IMR-90 (cell line): ENCODE data around the gene RNF40. TPM values are rescaled to one million over a fixed set of nuclear protein-coding genes. Genes with fewer than 3 reads are reported as not detected.

Source experiments
- ATAC-seq: fragments of 200-7000 bp; cut with Tn5 transposase; 2 replicates; pipeline ENCODE4 v1.9.1; 2020; ENCODE audit warnings: low read depth, mild to moderate bottlenecking, moderate library complexity
- BruUV-seq: library from RNA; stranded (reverse); fragments of 400-500 nt; replicated peaks from 2 replicates; lab custom pipeline; 2021; lab: Mats Ljungman, UMichigan
- CTCF ChIA-PET: fragments of 300-600 bp; formaldehyde crosslinking; extraction: SDS; loops from one replicate; lab custom pipeline; 2021; ENCODE audit warnings: antibody characterized with exemption; lab: Yijun Ruan, JAX
- POLR2A ChIA-PET: fragments of 300-600 bp; sonication (Branson Sonifier 250); formaldehyde crosslinking; loops from one replicate; lab custom pipeline; 2022; ENCODE audit warnings: antibody characterized with exemption; ENCODE audit not compliant: unreplicated experiment; lab: Charles Lee
- DNase-seq: peaks from one replicate; pipeline ENCODE4 v3.0.0; 2013
- H2AFZ ChIP-seq: replicated peaks from 2 replicates; pipeline ENCODE3; 2013; ENCODE audit warnings: low read length, mild to moderate bottlenecking; ENCODE audit not compliant: poor library complexity
- H2AK5ac ChIP-seq: 2 replicates; pipeline ENCODE4 v1.6.1; 2013; ENCODE audit warnings: low read depth, low read length, inconsistent platforms
- H2AK9ac ChIP-seq: replicated peaks from 2 replicates; pipeline ENCODE3; 2013; ENCODE audit warnings: mild to moderate bottlenecking, low read depth, low read length, moderate library complexity; ENCODE audit not compliant: poor library complexity
- H2BK120ac ChIP-seq: 2 replicates; pipeline ENCODE4 v1.6.1; 2013; ENCODE audit warnings: low read depth, low read length, inconsistent platforms
- H2BK15ac ChIP-seq: 3 replicates; pipeline ENCODE4 v1.6.1; 2013; ENCODE audit warnings: low read depth, low read length, inconsistent platforms
- H2BK20ac ChIP-seq: 2 replicates; pipeline ENCODE4 v1.6.1; 2013; ENCODE audit warnings: low read depth, mild to moderate bottlenecking, inconsistent platforms, low read length, moderate library complexity
- H2BK5ac ChIP-seq: 2 replicates; pipeline ENCODE4 v1.6.1; 2013; ENCODE audit warnings: mild to moderate bottlenecking, low read depth, low read length, inconsistent platforms; ENCODE audit not compliant: poor library complexity, severe bottlenecking
- H3K14ac ChIP-seq: replicated peaks from 2 replicates; pipeline ENCODE4 v1.6.1; 2013; ENCODE audit warnings: low read depth, low read length, inconsistent platforms
- H3K18ac ChIP-seq: 2 replicates; pipeline ENCODE4 v1.6.1; 2013; ENCODE audit warnings: low read depth, low read length, control low read depth
- H3K23ac ChIP-seq: 2 replicates; pipeline ENCODE4 v1.6.1; 2013; ENCODE audit warnings: low read depth, low read length, inconsistent platforms
- H3K27ac ChIP-seq: 2 replicates; pipeline ENCODE4 v1.5.1; 2013; ENCODE audit warnings: mild to moderate bottlenecking, control low read depth, low read length; ENCODE audit not compliant: insufficient read depth
- H3K27me3 ChIP-seq: 2 replicates; pipeline ENCODE4 v1.6.1; 2013; ENCODE audit warnings: low read length; ENCODE audit not compliant: control insufficient read depth, insufficient read depth
- H3K36me3 ChIP-seq: 2 replicates; pipeline ENCODE4 v1.6.1; 2013; ENCODE audit warnings: low read length, mixed read lengths; ENCODE audit not compliant: control insufficient read depth, insufficient read depth
- H3K4ac ChIP-seq: 2 replicates; pipeline ENCODE4 v1.6.1; 2013; ENCODE audit warnings: low read depth, low read length, inconsistent platforms
- H3K4me1 ChIP-seq: 2 replicates; pipeline ENCODE4 v1.6.1; 2013; ENCODE audit warnings: low read length, mixed read lengths; ENCODE audit not compliant: control insufficient read depth, insufficient read depth
- H3K4me2 ChIP-seq: 2 replicates; pipeline ENCODE4 v1.6.1; 2013; ENCODE audit warnings: low read depth, mild to moderate bottlenecking, control low read depth, low read length, moderate library complexity
- H3K4me3 ChIP-seq: 2 replicates; pipeline ENCODE4 v1.5.1; 2013; ENCODE audit warnings: low read depth, mild to moderate bottlenecking, control low read depth, low read length, moderate library complexity; ENCODE audit not compliant: insufficient read depth
- H3K56ac ChIP-seq: 2 replicates; pipeline ENCODE4 v1.6.1; 2013; ENCODE audit warnings: low read length, inconsistent platforms; ENCODE audit not compliant: insufficient read depth; ENCODE audit errors: extremely low read depth
- H3K79me1 ChIP-seq, 2 experiments: 2 replicates each; pipeline ENCODE4 v1.6.1; 2013; ENCODE audit warnings: low read length in 2 of 2, inconsistent platforms in 1 of 2, low read depth in 1 of 2
- H3K9ac ChIP-seq: 2 replicates; pipeline ENCODE4 v1.6.1; 2013; ENCODE audit warnings: low read depth, low read length, control low read depth
- H3K9me1 ChIP-seq: 2 replicates; pipeline ENCODE4 v1.6.1; 2013; ENCODE audit warnings: low read length, inconsistent platforms; ENCODE audit not compliant: insufficient read depth
- H3K9me3 ChIP-seq: 2 replicates; pipeline ENCODE4 v1.6.1; 2013; ENCODE audit warnings: low read length; ENCODE audit not compliant: control insufficient read depth, insufficient read depth
- H4K20me1 ChIP-seq: 2 replicates; pipeline ENCODE4 v1.6.1; 2013; ENCODE audit warnings: low read length, inconsistent platforms; ENCODE audit not compliant: insufficient read depth
- H4K5ac ChIP-seq: 2 replicates; pipeline ENCODE4 v1.6.1; 2013; ENCODE audit warnings: mild to moderate bottlenecking, low read depth, low read length, control low read depth
- H4K8ac ChIP-seq, 2 experiments: 2 replicates each; pipeline ENCODE4 v1.6.1; 2013; ENCODE audit warnings: low read depth in 2 of 2, low read length in 2 of 2, control low read depth in 1 of 2, inconsistent platforms in 1 of 2
- H4K91ac ChIP-seq: 2 replicates; pipeline ENCODE4 v1.6.1; 2013; ENCODE audit warnings: low read depth, low read length, inconsistent platforms; ENCODE audit not compliant: insufficient read depth
- BHLHE40 ChIP-seq: fragments of 150-350 bp; IDR thresholded peaks from 2 replicates; pipeline ENCODE4 v1.6.1; 2016; ENCODE audit warnings: mild to moderate bottlenecking, low read depth, low read length
- CEBPB ChIP-seq: IDR thresholded peaks from 2 replicates; pipeline ENCODE4 v1.6.1; 2012; ENCODE audit warnings: low read depth, low read length, improper control_type of control experiment
- CHD1 ChIP-seq: IDR thresholded peaks from 2 replicates; pipeline ENCODE4 v1.6.1; 2012; ENCODE audit warnings: low read depth, low read length, improper control_type of control experiment
- FOS ChIP-seq: fragments of 150-350 bp; IDR thresholded peaks from 2 replicates; pipeline ENCODE4 v1.6.1; 2016; ENCODE audit warnings: low read depth, low read length
- MAFK ChIP-seq: IDR thresholded peaks from 2 replicates; pipeline ENCODE4 v1.6.1; 2012; ENCODE audit warnings: low read depth, low read length, improper control_type of control experiment
- MAZ ChIP-seq: IDR thresholded peaks from 2 replicates; pipeline ENCODE4 v1.6.1; 2012; ENCODE audit warnings: low read depth, mild to moderate bottlenecking, low read length, improper control_type of control experiment, moderate library complexity, borderline replicate concordance
- MXI1 ChIP-seq: IDR thresholded peaks from 2 replicates; pipeline ENCODE4 v1.6.1; 2012; ENCODE audit warnings: low read depth, mild to moderate bottlenecking, low read length, moderate library complexity, borderline replicate concordance
- NFE2L2 ChIP-seq: fragments of 150-350 bp; IDR thresholded peaks from 2 replicates; pipeline ENCODE4 v1.6.1; 2016; ENCODE audit warnings: low read depth, mild to moderate bottlenecking, low read length
- POLR2A ChIP-seq: IDR thresholded peaks from 2 replicates; pipeline ENCODE4 v1.6.1; 2012; ENCODE audit warnings: mild to moderate bottlenecking, low read depth, low read length
- RCOR1 ChIP-seq: IDR thresholded peaks from 2 replicates; pipeline ENCODE4 v1.6.1; 2012; ENCODE audit warnings: mild to moderate bottlenecking, low read length, improper control_type of control experiment; ENCODE audit not compliant: insufficient replicate concordance
- RFX5 ChIP-seq: IDR thresholded peaks from 2 replicates; pipeline ENCODE4 v1.8.0; 2012; ENCODE audit warnings: low read depth, mild to moderate bottlenecking, low read length, moderate library complexity
- USF2 ChIP-seq: fragments of 150-350 bp; IDR thresholded peaks from 2 replicates; pipeline ENCODE4 v1.6.1; 2017; ENCODE audit warnings: mild to moderate bottlenecking, antibody characterized with exemption, low read length, low read depth
- WGBS, 2 experiments: methylation state at CpG; one replicate each; pipeline versions ENCODE4 v1.1.5 to v1.1.7; 2013; ENCODE audit warnings: missing lambda C conversion rate in 2 of 2; ENCODE audit not compliant: insufficient read length in 1 of 2; ENCODE audit errors: extremely low coverage in 2 of 2; 5-methylcytosine and 5-hydroxymethylcytosine counted together
- dilution Hi-C: fragments of 300-500 bp; cut with HindIII; formaldehyde crosslinking; loops from one replicate; pipeline ENCODE4 v1.14.3; 2018; ENCODE audit warnings: low sequenced_read_pairs; ENCODE audit not compliant: unreplicated experiment
- in situ Hi-C: fragments of 300-500 bp; cut with MboI; formaldehyde crosslinking; loops from 3 replicates; pipeline ENCODE4 v1.14.3; 2019; ENCODE audit warnings: low sequenced_read_pairs, inconsistent platforms, mixed read lengths
- intact Hi-C: fragments of 100-400 bp; cut with micrococcal nuclease; formaldehyde crosslinking; loops from 2 replicates; pipeline ENCODE4 v1.10.0; 2022
- polyA plus RNA-seq, 3 experiments: library from polyadenylated mRNA; depleted of rRNA; stranded (reverse); fragments of >200 nt; gene quantifications; 2 replicates each; pipeline ENCODE4 v1.2.3, GENCODE V29; 2012; ENCODE audit warnings: low replicate concordance in 1 of 3
- total RNA-seq: library from RNA; depleted of rRNA; stranded (reverse); fragments of >200 nt; gene quantifications from 2 replicates; pipeline ENCODE4 v1.2.3, GENCODE V29; 2012
- TF ChIP-seq, protein P1 (sequence below): conservative IDR thresholded peaks from 2 replicates; pipeline ENCODE4 v1.5.1; 2012; ENCODE audit warnings: mild to moderate bottlenecking, low read depth, low read length, improper control_type of control experiment

Gene RNF40
- total and polyA plus RNA-seq, 2 of the 4 experiments (the other 2 are of a cell fraction) = 46.7 to 72.4 TPM

DNA sequence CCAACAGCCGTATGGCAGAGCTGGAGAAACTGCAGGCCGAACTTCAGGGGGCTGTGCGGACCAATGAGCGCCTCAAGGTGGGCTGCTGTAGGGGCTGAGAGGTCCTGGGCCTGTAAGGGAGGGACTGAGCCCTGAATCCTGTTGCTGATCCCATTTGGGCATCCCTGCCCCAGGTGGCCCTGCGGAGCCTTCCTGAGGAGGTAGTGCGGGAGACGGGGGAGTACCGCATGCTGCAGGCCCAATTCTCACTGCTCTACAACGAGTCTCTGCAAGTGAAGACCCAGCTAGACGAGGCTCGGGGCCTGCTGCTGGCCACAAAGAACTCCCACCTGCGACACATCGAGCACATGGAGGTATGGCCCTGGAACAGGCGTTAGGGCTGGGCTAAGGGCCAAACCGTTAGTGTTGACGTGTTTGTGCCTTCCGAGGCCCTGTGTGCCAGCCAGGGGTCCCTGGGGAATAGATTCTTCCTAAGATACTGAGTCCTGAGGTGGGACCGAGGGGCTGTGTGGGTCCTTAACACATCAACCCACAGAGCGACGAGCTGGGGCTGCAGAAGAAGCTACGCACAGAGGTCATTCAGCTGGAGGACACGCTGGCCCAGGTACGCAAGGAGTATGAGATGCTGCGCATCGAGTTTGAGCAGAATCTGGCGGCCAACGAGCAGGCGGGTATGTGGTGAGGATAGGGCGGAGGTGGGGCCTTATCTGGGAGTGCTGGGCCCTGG lies 4.2 kb downstream of the RNF40 start:
- H4K20me1 ChIP-seq = peaks cover 21% of the 10 kb centered on the region
- in situ Hi-C loops (no loop called here), dilution Hi-C loops (no loop called here), intact Hi-C loops (no loop called here)
- H4K8ac ChIP-seq = no peak overlapping the region
- no peak overlapping the region for H3K4me2 ChIP-seq
- 93% methylated on average over 21 of the region's 29 CpGs; no CpG with 5 or more reads in 1 of the 2 experiments for WGBS, 2 experiments
- H2BK15ac ChIP-seq = no peak overlapping the region
- H3K9me3 ChIP-seq = no peaks in the 10 kb centered on the region
- H3K4me3 ChIP-seq = no peak overlapping the region
- H3K14ac ChIP-seq = no peak overlapping the region
- H3K27me3 ChIP-seq = no peaks in the 10 kb centered on the region
- ATAC-seq (no peak), DNase-seq (no peak)
- H3K4me1 ChIP-seq = peaks cover 7% of the 10 kb centered on the region
- H3K9me1 ChIP-seq = no peaks in the 10 kb centered on the region
- no peak overlapping the region for H2BK120ac ChIP-seq
- H3K18ac ChIP-seq = no peak overlapping the region
- no peak overlapping the region for H2BK5ac ChIP-seq
- no peak overlapping the region for H3K4ac ChIP-seq
- peaks cover 24 to 63% of the 10 kb centered on the region in 2 experiments for H3K79me1 ChIP-seq
- CTCF ChIA-PET = no interaction called here
- H2BK20ac ChIP-seq = no peak overlapping the region
- H3K27ac ChIP-seq = no peak overlapping the region
- no peak overlapping the region for H2AFZ ChIP-seq
- TF ChIP-seq, protein P1, sequence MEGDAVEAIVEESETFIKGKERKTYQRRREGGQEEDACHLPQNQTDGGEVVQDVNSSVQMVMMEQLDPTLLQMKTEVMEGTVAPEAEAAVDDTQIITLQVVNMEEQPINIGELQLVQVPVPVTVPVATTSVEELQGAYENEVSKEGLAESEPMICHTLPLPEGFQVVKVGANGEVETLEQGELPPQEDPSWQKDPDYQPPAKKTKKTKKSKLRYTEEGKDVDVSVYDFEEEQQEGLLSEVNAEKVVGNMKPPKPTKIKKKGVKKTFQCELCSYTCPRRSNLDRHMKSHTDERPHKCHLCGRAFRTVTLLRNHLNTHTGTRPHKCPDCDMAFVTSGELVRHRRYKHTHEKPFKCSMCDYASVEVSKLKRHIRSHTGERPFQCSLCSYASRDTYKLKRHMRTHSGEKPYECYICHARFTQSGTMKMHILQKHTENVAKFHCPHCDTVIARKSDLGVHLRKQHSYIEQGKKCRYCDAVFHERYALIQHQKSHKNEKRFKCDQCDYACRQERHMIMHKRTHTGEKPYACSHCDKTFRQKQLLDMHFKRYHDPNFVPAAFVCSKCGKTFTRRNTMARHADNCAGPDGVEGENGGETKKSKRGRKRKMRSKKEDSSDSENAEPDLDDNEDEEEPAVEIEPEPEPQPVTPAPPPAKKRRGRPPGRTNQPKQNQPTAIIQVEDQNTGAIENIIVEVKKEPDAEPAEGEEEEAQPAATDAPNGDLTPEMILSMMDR = no peak
- no peak for TF ChIP-seq RFX5
- no peak for TF ChIP-seq MAZ
- no peak for TF ChIP-seq CEBPB
- TF ChIP-seq FOS = no peak
- TF ChIP-seq POLR2A = no peak
- no peak for TF ChIP-seq CHD1
- TF ChIP-seq RCOR1 = no peak
- no peak for TF ChIP-seq MXI1
- no peak for TF ChIP-seq NFE2L2
- no peak for TF ChIP-seq USF2
- no peak for TF ChIP-seq MAFK
- TF ChIP-seq BHLHE40 = no peak
- peak overlapping the region; percentile 19 for H2AK9ac ChIP-seq
- BruUV-seq = no TSS peak
- peaks cover 64% of the 10 kb centered on the region for H3K36me3 ChIP-seq
- POLR2A ChIA-PET = no interaction called here
- no peak overlapping the region for H2AK5ac ChIP-seq
- H4K5ac ChIP-seq = no peak overlapping the region
- no peak overlapping the region for H3K23ac ChIP-seq
- H3K56ac ChIP-seq = no peak overlapping the region
- no peak overlapping the region for H4K91ac ChIP-seq
- H3K9ac ChIP-seq = no peak overlapping the region
